HepG2 (cell line): Measurements from ENCODE around the gene WDR11. TPM values are rescaled to one million over a fixed set of nuclear protein-coding genes. Genes with fewer than 3 reads are reported as not detected.

Experiments used
- CEBPG ChIP-seq: IDR thresholded peaks from 2 replicates; pipeline ENCODE4 v1.6.1; 2016
- GATAD2A ChIP-seq: IDR thresholded peaks from 2 replicates; pipeline ENCODE4 v1.6.1; 2016
- MIER2 ChIP-seq: IDR thresholded peaks from 2 replicates; pipeline ENCODE4 v1.6.1; 2016; ENCODE audit warnings: missing biosample characterization, missing genetic modification reagents
- NFE2 ChIP-seq: sonication (generic); formaldehyde crosslinking; IDR thresholded peaks from 2 replicates; pipeline ENCODE4 v1.4.0; 2020; ENCODE audit warnings: missing genetic modification reagents
- TCF12 ChIP-seq, 2 experiments: fragments of 450-650 bp in 1 of 2; sonication (generic) in 1 of 2; formaldehyde crosslinking in 1 of 2; IDR thresholded peaks; 2 replicates each; pipeline versions ENCODE4 v1.6.1 to v1.8.0; 2017 to 2022; ENCODE audit warnings: antibody characterized with exemption in 1 of 2, mild to moderate bottlenecking in 1 of 2, missing genetic modification reagents in 1 of 2, moderate library complexity in 1 of 2
- ZNF24 ChIP-seq: fragments of 450-650 bp; IDR thresholded peaks from 2 replicates; pipeline ENCODE4 v1.6.1; 2017; ENCODE audit warnings: antibody characterized with exemption, mild to moderate bottlenecking
- ZNF549 ChIP-seq: sonication (generic); formaldehyde crosslinking; IDR thresholded peaks from 2 replicates; pipeline ENCODE4 v1.5.0; 2020; ENCODE audit warnings: missing genetic modification reagents
- ZNF615 ChIP-seq: sonication (generic); formaldehyde crosslinking; IDR thresholded peaks from 2 replicates; pipeline ENCODE4 v1.5.0; 2020; ENCODE audit warnings: mild to moderate bottlenecking, missing genetic modification reagents, borderline replicate concordance
- ZNF841 ChIP-seq: sonication (generic); formaldehyde crosslinking; IDR thresholded peaks from 2 replicates; pipeline ENCODE4 v1.8.1; 2023; ENCODE audit warnings: missing genetic modification reagents, borderline replicate concordance
- polyA plus RNA-seq, 8 experiments: library from polyadenylated mRNA; depleted of rRNA in 3 of 8; stranded (reverse) in 7 of 8; unstranded in 1 of 8; fragments of >200 nt; fragmentation: Illumina TruSeq in 4 of 8; extraction: Trizol in 4 of 8; gene quantifications; 2 replicates each; pipeline versions ENCODE4 v1.2.1 to v1.2.3, GENCODE V29; 2011 to 2016; ENCODE audit warnings: low read depth in 4 of 8, missing spikeins in 1 of 8, mixed read lengths in 1 of 8; ENCODE audit not compliant: insufficient read depth in 1 of 8
- total RNA-seq, 5 experiments: library from RNA; depleted of rRNA; stranded (reverse); fragments of >200 nt; fragmentation: Illumina TruSeq; extraction: Trizol; gene quantifications; 2 replicates each; pipeline ENCODE4 v1.2.3, GENCODE V29; 2016; ENCODE audit warnings: low read depth in 1 of 5
- TF ChIP-seq, protein P1 (sequence below): sonication (generic); formaldehyde crosslinking; IDR thresholded peaks from 2 replicates; pipeline ENCODE4 v1.9.0; 2021; ENCODE audit warnings: missing genetic modification reagents, borderline replicate concordance
- TF ChIP-seq, protein P2 (sequence below): sonication (generic); formaldehyde crosslinking; IDR thresholded peaks from one replicate; pipeline ENCODE4 v1.5.1; 2020; ENCODE audit warnings: mild to moderate bottlenecking, missing genetic modification reagents; ENCODE audit errors: not compliant biosample characterization
- TF ChIP-seq, protein P3 (sequence below): sonication (generic); formaldehyde crosslinking; IDR thresholded peaks from 2 replicates; pipeline ENCODE4 v1.4.0; 2020; ENCODE audit warnings: missing genetic modification reagents, mild to moderate bottlenecking, borderline replicate concordance
- TF ChIP-seq, protein P4 (sequence below): sonication (generic); formaldehyde crosslinking; IDR thresholded peaks from 2 replicates; pipeline ENCODE4 v1.4.0; 2020; ENCODE audit warnings: mild to moderate bottlenecking, missing genetic modification reagents

Gene WDR11
- total and polyA plus RNA-seq, 2 of the 13 experiments (the other 11 are each of a cell fraction or from before 2014, with no cell fraction given), result 38.0 to 45.2 TPM

DNA sequence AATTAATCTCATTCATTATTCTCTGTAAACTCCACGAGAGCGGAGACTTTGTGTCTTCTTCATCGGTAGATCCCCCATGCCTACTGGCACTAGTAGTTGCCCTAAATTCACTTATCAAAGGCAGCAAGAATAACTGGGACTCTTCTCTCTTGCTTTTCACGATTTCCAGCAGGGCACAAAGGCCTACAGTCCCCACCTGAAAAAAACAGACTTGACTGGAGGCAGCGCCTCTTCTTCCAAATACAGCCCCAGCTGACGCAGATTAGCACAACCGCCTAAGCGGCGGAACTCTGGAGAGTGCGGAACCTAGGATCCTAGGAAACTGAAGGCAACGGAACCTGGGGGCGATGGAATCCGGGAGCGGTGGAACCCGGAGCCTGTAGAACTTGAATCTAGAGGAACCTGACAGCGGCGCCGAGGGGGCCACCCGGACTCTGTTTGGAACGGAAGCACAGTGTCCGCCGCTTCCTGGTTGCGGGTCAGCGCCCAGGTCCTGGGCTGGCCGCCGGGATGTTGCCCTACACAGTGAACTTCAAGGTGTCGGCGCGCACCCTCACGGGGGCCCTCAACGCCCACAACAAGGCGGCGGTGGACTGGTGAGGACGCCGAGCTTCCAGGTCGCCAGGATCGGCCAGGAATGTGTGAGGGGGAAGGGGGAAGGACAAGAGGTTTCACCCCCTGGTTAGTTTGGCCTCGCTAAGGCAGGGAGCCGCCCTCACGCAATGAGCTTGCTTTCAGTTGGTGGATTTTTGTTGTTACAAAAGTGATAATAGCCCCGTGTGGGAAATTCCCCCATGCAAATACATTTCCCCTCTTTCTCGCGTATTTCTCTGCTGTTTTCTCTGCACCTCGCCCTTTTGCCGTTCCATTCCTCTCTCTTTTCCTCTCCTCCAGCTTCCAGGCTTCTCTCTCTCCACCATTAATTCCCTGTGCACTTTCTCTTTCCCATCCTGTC, at the start of gene WDR11 (continued):
- TF ChIP-seq, protein P1, sequence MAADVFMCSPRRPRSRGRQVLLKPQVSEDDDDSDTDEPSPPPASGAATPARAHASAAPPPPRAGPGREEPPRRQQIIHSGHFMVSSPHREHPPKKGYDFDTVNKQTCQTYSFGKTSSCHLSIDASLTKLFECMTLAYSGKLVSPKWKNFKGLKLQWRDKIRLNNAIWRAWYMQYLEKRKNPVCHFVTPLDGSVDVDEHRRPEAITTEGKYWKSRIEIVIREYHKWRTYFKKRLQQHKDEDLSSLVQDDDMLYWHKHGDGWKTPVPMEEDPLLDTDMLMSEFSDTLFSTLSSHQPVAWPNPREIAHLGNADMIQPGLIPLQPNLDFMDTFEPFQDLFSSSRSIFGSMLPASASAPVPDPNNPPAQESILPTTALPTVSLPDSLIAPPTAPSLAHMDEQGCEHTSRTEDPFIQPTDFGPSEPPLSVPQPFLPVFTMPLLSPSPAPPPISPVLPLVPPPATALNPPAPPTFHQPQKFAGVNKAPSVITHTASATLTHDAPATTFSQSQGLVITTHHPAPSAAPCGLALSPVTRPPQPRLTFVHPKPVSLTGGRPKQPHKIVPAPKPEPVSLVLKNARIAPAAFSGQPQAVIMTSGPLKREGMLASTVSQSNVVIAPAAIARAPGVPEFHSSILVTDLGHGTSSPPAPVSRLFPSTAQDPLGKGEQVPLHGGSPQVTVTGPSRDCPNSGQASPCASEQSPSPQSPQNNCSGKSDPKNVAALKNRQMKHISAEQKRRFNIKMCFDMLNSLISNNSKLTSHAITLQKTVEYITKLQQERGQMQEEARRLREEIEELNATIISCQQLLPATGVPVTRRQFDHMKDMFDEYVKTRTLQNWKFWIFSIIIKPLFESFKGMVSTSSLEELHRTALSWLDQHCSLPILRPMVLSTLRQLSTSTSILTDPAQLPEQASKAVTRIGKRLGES (CRISPR knock-in tag), result 0 out of 2 replicates have a peak, but pooled peaks have one; percentile 65
- TF ChIP-seq, protein P2, sequence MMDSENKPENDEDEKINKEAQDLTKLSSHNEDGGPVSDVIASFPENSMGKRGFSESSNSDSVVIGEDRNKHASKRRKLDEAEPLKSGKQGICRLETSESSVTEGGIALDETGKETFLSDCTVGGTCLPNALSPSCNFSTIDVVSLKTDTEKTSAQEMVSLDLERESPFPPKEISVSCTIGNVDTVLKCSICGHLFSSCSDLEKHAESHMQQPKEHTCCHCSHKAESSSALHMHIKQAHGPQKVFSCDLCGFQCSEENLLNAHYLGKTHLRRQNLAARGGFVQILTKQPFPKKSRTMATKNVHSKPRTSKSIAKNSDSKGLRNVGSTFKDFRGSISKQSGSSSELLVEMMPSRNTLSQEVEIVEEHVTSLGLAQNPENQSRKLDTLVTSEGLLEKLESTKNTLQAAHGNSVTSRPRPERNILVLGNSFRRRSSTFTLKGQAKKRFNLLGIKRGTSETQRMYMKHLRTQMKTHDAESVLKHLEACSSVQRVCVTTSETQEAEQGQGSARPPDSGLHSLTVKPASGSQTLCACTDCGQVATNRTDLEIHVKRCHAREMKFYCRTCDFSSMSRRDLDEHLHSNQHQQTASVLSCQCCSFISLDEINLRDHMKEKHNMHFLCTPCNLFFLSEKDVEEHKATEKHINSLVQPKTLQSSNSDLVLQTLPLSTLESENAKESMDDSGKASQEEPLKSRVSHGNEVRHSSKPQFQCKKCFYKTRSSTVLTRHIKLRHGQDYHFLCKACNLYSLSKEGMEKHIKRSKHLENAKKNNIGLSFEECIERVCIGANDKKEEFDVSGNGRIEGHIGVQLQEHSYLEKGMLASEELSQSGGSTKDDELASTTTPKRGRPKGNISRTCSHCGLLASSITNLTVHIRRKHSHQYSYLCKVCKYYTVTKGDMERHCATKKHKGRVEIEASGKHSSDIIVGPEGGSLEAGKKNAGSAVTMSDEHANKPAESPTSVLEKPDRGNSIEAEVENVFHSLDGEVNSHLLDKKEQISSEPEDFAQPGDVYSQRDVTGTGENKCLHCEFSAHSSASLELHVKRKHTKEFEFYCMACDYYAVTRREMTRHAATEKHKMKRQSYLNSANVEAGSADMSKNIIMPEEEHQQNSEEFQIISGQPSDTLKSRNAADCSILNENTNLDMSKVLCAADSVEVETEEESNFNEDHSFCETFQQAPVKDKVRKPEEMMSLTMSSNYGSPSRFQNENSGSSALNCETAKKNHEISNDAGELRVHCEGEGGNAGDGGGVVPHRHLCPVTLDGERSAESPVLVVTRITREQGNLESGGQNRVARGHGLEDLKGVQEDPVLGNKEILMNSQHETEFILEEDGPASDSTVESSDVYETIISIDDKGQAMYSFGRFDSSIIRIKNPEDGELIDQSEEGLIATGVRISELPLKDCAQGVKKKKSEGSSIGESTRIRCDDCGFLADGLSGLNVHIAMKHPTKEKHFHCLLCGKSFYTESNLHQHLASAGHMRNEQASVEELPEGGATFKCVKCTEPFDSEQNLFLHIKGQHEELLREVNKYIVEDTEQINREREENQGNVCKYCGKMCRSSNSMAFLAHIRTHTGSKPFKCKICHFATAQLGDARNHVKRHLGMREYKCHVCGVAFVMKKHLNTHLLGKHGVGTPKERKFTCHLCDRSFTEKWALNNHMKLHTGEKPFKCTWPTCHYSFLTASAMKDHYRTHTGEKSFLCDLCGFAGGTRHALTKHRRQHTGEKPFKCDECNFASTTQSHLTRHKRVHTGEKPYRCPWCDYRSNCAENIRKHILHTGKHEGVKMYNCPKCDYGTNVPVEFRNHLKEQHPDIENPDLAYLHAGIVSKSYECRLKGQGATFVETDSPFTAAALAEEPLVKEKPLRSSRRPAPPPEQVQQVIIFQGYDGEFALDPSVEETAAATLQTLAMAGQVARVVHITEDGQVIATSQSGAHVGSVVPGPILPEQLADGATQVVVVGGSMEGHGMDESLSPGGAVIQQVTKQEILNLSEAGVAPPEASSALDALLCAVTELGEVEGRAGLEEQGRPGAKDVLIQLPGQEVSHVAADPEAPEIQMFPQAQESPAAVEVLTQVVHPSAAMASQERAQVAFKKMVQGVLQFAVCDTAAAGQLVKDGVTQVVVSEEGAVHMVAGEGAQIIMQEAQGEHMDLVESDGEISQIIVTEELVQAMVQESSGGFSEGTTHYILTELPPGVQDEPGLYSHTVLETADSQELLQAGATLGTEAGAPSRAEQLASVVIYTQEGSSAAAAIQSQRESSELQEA (CRISPR knock-in tag), result no peak
- TF ChIP-seq TCF12 (IDR thresholded peaks at IDR 0.05) (no peak), TCF12 (CRISPR knock-in tag; IDR thresholded peaks at IDR 0.05) (no peak), ZNF549 (CRISPR knock-in tag) (0 out of 2 replicates have a peak, but pooled peaks have one; percentile 7), ZNF841 (CRISPR knock-in tag) (no peak), NFE2 (CRISPR knock-in tag) (no peak), CEBPG (CRISPR knock-in tag) (peak; percentile 55), GATAD2A (CRISPR knock-in tag) (peak; percentile 80), MIER2 (CRISPR knock-in tag) (peak; percentile 68; the same call in 1 of the 2 replicates), ZNF24 (peak; percentile 67; the same call in 1 of the 2 replicates), ZNF615 (CRISPR knock-in tag) (peak; percentile 24; the same call in 1 of the 2 replicates)
- TF ChIP-seq, protein P3, sequence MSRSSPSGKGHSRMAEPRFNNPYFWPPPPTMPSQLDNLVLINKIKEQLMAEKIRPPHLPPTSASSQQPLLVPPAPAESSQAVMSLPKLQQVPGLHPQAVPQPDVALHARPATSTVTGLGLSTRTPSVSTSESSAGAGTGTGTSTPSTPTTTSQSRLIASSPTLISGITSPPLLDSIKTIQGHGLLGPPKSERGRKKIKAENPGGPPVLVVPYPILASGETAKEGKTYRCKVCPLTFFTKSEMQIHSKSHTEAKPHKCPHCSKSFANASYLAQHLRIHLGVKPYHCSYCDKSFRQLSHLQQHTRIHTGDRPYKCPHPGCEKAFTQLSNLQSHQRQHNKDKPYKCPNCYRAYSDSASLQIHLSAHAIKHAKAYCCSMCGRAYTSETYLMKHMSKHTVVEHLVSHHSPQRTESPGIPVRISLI, result peak; percentile 90
- TF ChIP-seq, protein P4, sequence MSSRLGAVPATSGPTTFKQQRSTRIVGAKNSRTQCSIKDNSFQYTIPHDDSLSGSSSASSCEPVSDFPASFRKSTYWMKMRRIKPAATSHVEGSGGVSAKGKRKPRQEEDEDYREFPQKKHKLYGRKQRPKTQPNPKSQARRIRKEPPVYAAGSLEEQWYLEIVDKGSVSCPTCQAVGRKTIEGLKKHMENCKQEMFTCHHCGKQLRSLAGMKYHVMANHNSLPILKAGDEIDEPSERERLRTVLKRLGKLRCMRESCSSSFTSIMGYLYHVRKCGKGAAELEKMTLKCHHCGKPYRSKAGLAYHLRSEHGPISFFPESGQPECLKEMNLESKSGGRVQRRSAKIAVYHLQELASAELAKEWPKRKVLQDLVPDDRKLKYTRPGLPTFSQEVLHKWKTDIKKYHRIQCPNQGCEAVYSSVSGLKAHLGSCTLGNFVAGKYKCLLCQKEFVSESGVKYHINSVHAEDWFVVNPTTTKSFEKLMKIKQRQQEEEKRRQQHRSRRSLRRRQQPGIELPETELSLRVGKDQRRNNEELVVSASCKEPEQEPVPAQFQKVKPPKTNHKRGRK (CRISPR knock-in tag), result peak; percentile 72; the same call in 1 of the 2 replicates
